Liver (tissue), 9 donors: Measurements from ENCODE around the gene ZNF534. TPM values are rescaled to one million over a fixed set of nuclear protein-coding genes. Genes with fewer than 3 reads are reported as not detected.

Experiments
- DNase-seq: peaks from one replicate; pipeline ENCODE4 v3.0.0-alpha.2; 2017; ENCODE audit warnings: low spot score
- H3K27ac ChIP-seq, 2 donors: one replicate each; pipeline ENCODE4 v1.7.0; 2013; ENCODE audit warnings: inconsistent platforms in 2 of 2, low read length in 2 of 2, control low read depth in 1 of 2, low read depth in 1 of 2, mild to moderate bottlenecking in 1 of 2
- H3K27me3 ChIP-seq, 4 donors: one replicate each; pipeline versions ENCODE4 v1.6.1 to v1.7.0; 2013; ENCODE audit warnings: low read length in 3 of 4, inconsistent platforms in 1 of 4, mild to moderate bottlenecking in 1 of 4, moderate library complexity in 1 of 4; ENCODE audit not compliant: control insufficient read depth in 4 of 4, insufficient read depth in 4 of 4
- H3K36me3 ChIP-seq, 4 donors: one replicate each; pipeline versions ENCODE4 v1.6.1 to v1.7.0; 2013; ENCODE audit warnings: low read length in 3 of 4, mild to moderate bottlenecking in 3 of 4, low read depth in 1 of 4, moderate library complexity in 1 of 4; ENCODE audit not compliant: control insufficient read depth in 4 of 4, insufficient read depth in 3 of 4
- H3K4me1 ChIP-seq, 4 donors: one replicate each; pipeline versions ENCODE4 v1.6.1 to v1.7.0; 2013; ENCODE audit warnings: low read length in 3 of 4, mild to moderate bottlenecking in 3 of 4, moderate library complexity in 1 of 4; ENCODE audit not compliant: control insufficient read depth in 4 of 4, insufficient read depth in 4 of 4
- H3K4me3 ChIP-seq, 3 donors: one replicate each; pipeline versions ENCODE4 v1.6.1 to v1.7.0; 2013; ENCODE audit warnings: low read length in 3 of 3, control low read depth in 1 of 3, low read depth in 1 of 3, mild to moderate bottlenecking in 1 of 3
- H3K9ac ChIP-seq, 2 donors: one replicate each; pipeline ENCODE4 v1.7.0; 2013; ENCODE audit warnings: low read length in 2 of 2, mild to moderate bottlenecking in 2 of 2, moderate library complexity in 2 of 2, control low read depth in 1 of 2, low read depth in 1 of 2
- H3K9me3 ChIP-seq, 4 donors: one replicate each; pipeline versions ENCODE4 v1.6.1 to v1.7.0; 2013; ENCODE audit warnings: low read length in 3 of 4; ENCODE audit not compliant: control insufficient read depth in 4 of 4
- ATF3 ChIP-seq: IDR thresholded peaks from 2 replicates; pipeline ENCODE4 v1.6.1; 2016; ENCODE audit warnings: antibody characterized with exemption
- EGR1 ChIP-seq, 2 donors: IDR thresholded peaks; 2 replicates each; pipeline ENCODE4 v1.6.1; 2016 to 2018; ENCODE audit warnings: antibody characterized with exemption in 2 of 2, low read depth in 2 of 2
- FOXA1 ChIP-seq: IDR thresholded peaks from 2 replicates; pipeline ENCODE4 v1.6.1; 2016; ENCODE audit warnings: antibody characterized with exemption
- FOXA2 ChIP-seq: IDR thresholded peaks from 2 replicates; pipeline ENCODE4 v1.6.1; 2016; ENCODE audit warnings: antibody characterized with exemption
- GABPA ChIP-seq, 2 donors: IDR thresholded peaks in 1 of 2; conservative IDR thresholded peaks in 1 of 2; 2 replicates each; pipeline ENCODE4 v1.6.1; 2016; ENCODE audit warnings: antibody characterized with exemption in 2 of 2, mild to moderate bottlenecking in 1 of 2, moderate library complexity in 1 of 2
- HNF4A ChIP-seq, 2 donors: conservative IDR thresholded peaks; 2 replicates each; pipeline ENCODE4 v1.6.1; 2016; ENCODE audit warnings: antibody characterized with exemption in 2 of 2, mild to moderate bottlenecking in 2 of 2
- HNF4G ChIP-seq: IDR thresholded peaks from 2 replicates; pipeline ENCODE4 v1.6.1; 2016; ENCODE audit warnings: antibody characterized with exemption
- JUND ChIP-seq, 2 donors: IDR thresholded peaks; 2 replicates each; pipeline ENCODE4 v1.6.1; 2016; ENCODE audit warnings: antibody characterized with exemption in 2 of 2
- NR2F2 ChIP-seq: IDR thresholded peaks from 2 replicates; pipeline ENCODE4 v1.6.1; 2016; ENCODE audit warnings: antibody characterized with exemption
- RAD21 ChIP-seq, 2 donors: IDR thresholded peaks; 2 replicates each; pipeline ENCODE4 v1.6.1; 2016; ENCODE audit warnings: antibody characterized with exemption in 2 of 2, mild to moderate bottlenecking in 2 of 2
- REST ChIP-seq: IDR thresholded peaks from 2 replicates; pipeline ENCODE4 v1.6.1; 2016; ENCODE audit warnings: antibody characterized with exemption, mild to moderate bottlenecking
- RXRA ChIP-seq, 2 donors: IDR thresholded peaks; 2 replicates each; pipeline ENCODE4 v1.6.1; 2017 to 2018; ENCODE audit warnings: antibody characterized with exemption in 2 of 2, mild to moderate bottlenecking in 1 of 2
- SP1 ChIP-seq: IDR thresholded peaks from 2 replicates; pipeline ENCODE4 v1.6.1; 2018; ENCODE audit warnings: antibody characterized with exemption, mild to moderate bottlenecking
- TAF1 ChIP-seq: conservative IDR thresholded peaks from 2 replicates; pipeline ENCODE4 v1.6.1; 2016; ENCODE audit warnings: antibody characterized with exemption, mild to moderate bottlenecking
- YY1 ChIP-seq: IDR thresholded peaks from 2 replicates; pipeline ENCODE4 v1.6.1; 2016; ENCODE audit warnings: antibody characterized with exemption, mild to moderate bottlenecking
- WGBS: extraction: QIAGEN DNeasy Blood & Tissue Kit; methylation state at CpG from one replicate; pipeline ENCODE4 v1.1.7; 2013; 5-methylcytosine and 5-hydroxymethylcytosine counted together
- polyA plus RNA-seq, 2 donors: library from polyadenylated mRNA; stranded (reverse) in 1 of 2; unstranded in 1 of 2; fragments of 200-250 nt in 1 of 2; fragments of >200 nt in 1 of 2; fragmentation: Nextera tagmentation in 1 of 2; extraction: Ambion mirVana in 1 of 2; gene quantifications; one replicate each; pipeline versions ENCODE4 v1.2.1 to v1.2.3, GENCODE V29; 2013 to 2015
- total RNA-seq, 2 donors: library from RNA; depleted of rRNA; stranded (reverse); fragments of >200 nt; gene quantifications; one replicate each; pipeline ENCODE4 v1.2.3, GENCODE V29; 2014
- TF ChIP-seq, protein P1 (sequence below): fragments of 150-350 bp; IDR thresholded peaks from 2 replicates; pipeline ENCODE4 v1.5.1; 2017; ENCODE audit warnings: improper control_type of control experiment, low read depth, low read length; ENCODE audit not compliant: missing input control
- TF ChIP-seq, protein P2 (sequence below): IDR thresholded peaks from 2 replicates; pipeline ENCODE4 v1.6.1; 2016; ENCODE audit warnings: antibody characterized with exemption
- TF ChIP-seq, protein P3 (sequence below): IDR thresholded peaks from 2 replicates; pipeline ENCODE4 v1.6.1; 2016; ENCODE audit warnings: antibody characterized with exemption
- donor health status: healthy.
- donor health status: healthy.
- donor health status: healthy.
- donor health status: healthy.
- donor health status: healthy.

ZNF534 gene
- total and polyA plus RNA-seq, 4 donors: not detected

GRCh38 chr19:52442179-52442578 is 13.2 kb downstream of the ZNF534 start:
- Histone ChIP-seq H3K36me3 (no peaks in the 10 kb centered on the region), H3K9me3 (peaks cover 16 to 61% (median 35%) of the 10 kb centered on the region in 4 donors), H3K27me3 (no peaks in the 10 kb centered on the region), H3K4me1 (no peaks in the 10 kb centered on the region), H3K9ac (no peak overlapping the region), H3K27ac (no peak overlapping the region), H3K4me3 (no peak overlapping the region)
- DNase-seq: no peak
- 69% methylated on average over 3 of the region's 3 CpGs for WGBS
- no peak for TF ChIP-seq SP1
- no peak for TF ChIP-seq YY1
- no peak for TF ChIP-seq ATF3
- TF ChIP-seq HNF4G: no peak
- TF ChIP-seq, protein P1, sequence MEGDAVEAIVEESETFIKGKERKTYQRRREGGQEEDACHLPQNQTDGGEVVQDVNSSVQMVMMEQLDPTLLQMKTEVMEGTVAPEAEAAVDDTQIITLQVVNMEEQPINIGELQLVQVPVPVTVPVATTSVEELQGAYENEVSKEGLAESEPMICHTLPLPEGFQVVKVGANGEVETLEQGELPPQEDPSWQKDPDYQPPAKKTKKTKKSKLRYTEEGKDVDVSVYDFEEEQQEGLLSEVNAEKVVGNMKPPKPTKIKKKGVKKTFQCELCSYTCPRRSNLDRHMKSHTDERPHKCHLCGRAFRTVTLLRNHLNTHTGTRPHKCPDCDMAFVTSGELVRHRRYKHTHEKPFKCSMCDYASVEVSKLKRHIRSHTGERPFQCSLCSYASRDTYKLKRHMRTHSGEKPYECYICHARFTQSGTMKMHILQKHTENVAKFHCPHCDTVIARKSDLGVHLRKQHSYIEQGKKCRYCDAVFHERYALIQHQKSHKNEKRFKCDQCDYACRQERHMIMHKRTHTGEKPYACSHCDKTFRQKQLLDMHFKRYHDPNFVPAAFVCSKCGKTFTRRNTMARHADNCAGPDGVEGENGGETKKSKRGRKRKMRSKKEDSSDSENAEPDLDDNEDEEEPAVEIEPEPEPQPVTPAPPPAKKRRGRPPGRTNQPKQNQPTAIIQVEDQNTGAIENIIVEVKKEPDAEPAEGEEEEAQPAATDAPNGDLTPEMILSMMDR: no peak
- TF ChIP-seq NR2F2: no peak
- no peak for TF ChIP-seq TAF1
- no peak for TF ChIP-seq FOXA2
- no peak for TF ChIP-seq EGR1 (IDR thresholded peaks at IDR 0.05; ENCODE audit: low read depth in 2 of 2)
- no peak for TF ChIP-seq FOXA1
- TF ChIP-seq, protein P2, sequence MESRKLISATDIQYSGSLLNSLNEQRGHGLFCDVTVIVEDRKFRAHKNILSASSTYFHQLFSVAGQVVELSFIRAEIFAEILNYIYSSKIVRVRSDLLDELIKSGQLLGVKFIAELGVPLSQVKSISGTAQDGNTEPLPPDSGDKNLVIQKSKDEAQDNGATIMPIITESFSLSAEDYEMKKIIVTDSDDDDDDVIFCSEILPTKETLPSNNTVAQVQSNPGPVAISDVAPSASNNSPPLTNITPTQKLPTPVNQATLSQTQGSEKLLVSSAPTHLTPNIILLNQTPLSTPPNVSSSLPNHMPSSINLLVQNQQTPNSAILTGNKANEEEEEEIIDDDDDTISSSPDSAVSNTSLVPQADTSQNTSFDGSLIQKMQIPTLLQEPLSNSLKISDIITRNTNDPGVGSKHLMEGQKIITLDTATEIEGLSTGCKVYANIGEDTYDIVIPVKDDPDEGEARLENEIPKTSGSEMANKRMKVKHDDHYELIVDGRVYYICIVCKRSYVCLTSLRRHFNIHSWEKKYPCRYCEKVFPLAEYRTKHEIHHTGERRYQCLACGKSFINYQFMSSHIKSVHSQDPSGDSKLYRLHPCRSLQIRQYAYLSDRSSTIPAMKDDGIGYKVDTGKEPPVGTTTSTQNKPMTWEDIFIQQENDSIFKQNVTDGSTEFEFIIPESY: no peak
- TF ChIP-seq RXRA (IDR thresholded peaks at IDR 0.05): no peak
- no peak for TF ChIP-seq REST
- no peak for TF ChIP-seq RAD21 (IDR thresholded peaks at IDR 0.05)
- no peak for TF ChIP-seq HNF4A (conservative IDR thresholded peaks at IDR 0.05)
- no peak for TF ChIP-seq JUND (IDR thresholded peaks at IDR 0.05)
- no peak for TF ChIP-seq GABPA (IDR thresholded peaks at IDR 0.05 in 1 of 2, conservative IDR thresholded peaks at IDR 0.05 in 1 of 2)
- TF ChIP-seq, protein P3, sequence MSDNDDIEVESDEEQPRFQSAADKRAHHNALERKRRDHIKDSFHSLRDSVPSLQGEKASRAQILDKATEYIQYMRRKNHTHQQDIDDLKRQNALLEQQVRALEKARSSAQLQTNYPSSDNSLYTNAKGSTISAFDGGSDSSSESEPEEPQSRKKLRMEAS: no peak
